ENCODE data around the gene ARHGEF39. TPM values are rescaled to one million over a fixed set of nuclear protein-coding genes. Genes with fewer than 3 reads are reported as not detected.

The ARHGEF39 gene
- total RNA-seq, result 10 to 100 TPM; 13.1 to 13.4 TPM

- H3K36me3 Mint-ChIP-seq, result peaks cover 25% of the 10 kb centered on the region
- peak within 1 kb of the TSS; percentile 87 for H3K27ac Mint-ChIP-seq
- H3K9me3 Mint-ChIP-seq, result peaks cover 5% of the 10 kb centered on the region
- peak within 1 kb of the TSS; percentile 91 for H3K4me3 Mint-ChIP-seq
- H3K4me1 Mint-ChIP-seq, result peaks cover 53% of the 10 kb centered on the region
- POLR2A ChIA-PET, result interaction anchor here (0.7 to 10.6 kb wide), 24 partner anchors 8 to 147 kb away, joined by 3 to 214 read pairs (median 5); partner anchors contain the start of genes CA9, CREB3, GBA2 and RGP1
- H3K27me3 Mint-ChIP-seq, result no peaks in the 10 kb centered on the region
- ATAC-seq (ENCODE audit: low read depth) (peak; percentile 87), DNase-seq (peak; percentile 87)
Observed at GRCh38 chr9:35664531-35665470, at the start of gene ARHGEF39. TSS of gene ARHGEF39 (minus strand) at chr9:35665195. CDS start at chr9:35665169, 26 bp downstream.

- POLR2A ChIA-PET, result interaction anchor here (0.6 kb wide), 1 partner anchor 9 kb away, joined by 3 read pairs; no protein-coding TSS in a partner anchor
- Mint-ChIP-seq H3K36me3 (peaks cover 34% of the 10 kb centered on the region), H3K27ac (no peak overlapping the region), H3K9me3 (no peaks in the 10 kb centered on the region), H3K27me3 (no peaks in the 10 kb centered on the region), H3K4me1 (no peaks in the 10 kb centered on the region), H3K4me3 (no peak overlapping the region)
- no peak for DNase-seq
- no peak for ATAC-seq (ENCODE audit: low read depth)
Observed at GRCh38 chr9:35714123-35714522, 49.1 kb upstream of the ARHGEF39 start.

- Mint-ChIP-seq H3K4me3 (no peak overlapping the region), H3K27ac (no peak overlapping the region), H3K36me3 (peaks cover 37% of the 10 kb centered on the region), H3K27me3 (no peaks in the 10 kb centered on the region), H3K9me3 (no peaks in the 10 kb centered on the region), H3K4me1 (no peaks in the 10 kb centered on the region)
- ATAC-seq (ENCODE audit: low read depth), result no peak
- DNase-seq, result no peak
- POLR2A ChIA-PET, result interaction anchor here (0.6 kb wide), 1 partner anchor 10 kb away, joined by 3 read pairs; no protein-coding TSS in a partner anchor
Observed at GRCh38 chr9:35713578-35713977, 48.6 kb upstream of the ARHGEF39 start.

GRCh38 chr9:35712762-35713400 lies 47.9 kb upstream of the ARHGEF39 start:
- peaks cover 40% of the 10 kb centered on the region for H3K36me3 Mint-ChIP-seq
- H3K4me3 Mint-ChIP-seq, result no peak overlapping the region
- ATAC-seq (ENCODE audit: low read depth), result no peak
- POLR2A ChIA-PET, result interaction anchor here (1.0 to 1.2 kb wide), 2 partner anchors 16 to 18 kb away, joined by 3 to 4 read pairs; no protein-coding TSS in a partner anchor
- no peaks in the 10 kb centered on the region for H3K4me1 Mint-ChIP-seq
- no peaks in the 10 kb centered on the region for H3K27me3 Mint-ChIP-seq
- DNase-seq, result no peak
- H3K27ac Mint-ChIP-seq, result no peak overlapping the region
- no peaks in the 10 kb centered on the region for H3K9me3 Mint-ChIP-seq

- POLR2A ChIA-PET, result interaction anchor here (1.0 to 1.2 kb wide), 2 partner anchors 17 to 19 kb away, joined by 3 to 4 read pairs; no protein-coding TSS in a partner anchor
- H3K4me1 Mint-ChIP-seq, result no peaks in the 10 kb centered on the region
- no peak overlapping the region for H3K27ac Mint-ChIP-seq
- H3K36me3 Mint-ChIP-seq, result peaks cover 46% of the 10 kb centered on the region
- no peak for DNase-seq
- no peaks in the 10 kb centered on the region for H3K9me3 Mint-ChIP-seq
- no peak for ATAC-seq (ENCODE audit: low read depth)
- H3K27me3 Mint-ChIP-seq, result no peaks in the 10 kb centered on the region
- H3K4me3 Mint-ChIP-seq, result no peak overlapping the region
Observed at GRCh38 chr9:35711501-35712428, 46.8 kb upstream of the ARHGEF39 start.

GRCh38 chr9:35710818-35711500 lies 46.0 kb upstream of the ARHGEF39 start:
- ATAC-seq (ENCODE audit: low read depth) (no peak), DNase-seq (no peak)
- no peaks in the 10 kb centered on the region for H3K4me1 Mint-ChIP-seq
- peaks cover 44% of the 10 kb centered on the region for H3K36me3 Mint-ChIP-seq
- POLR2A ChIA-PET, result no interaction called here
- no peaks in the 10 kb centered on the region for H3K27me3 Mint-ChIP-seq
- no peak overlapping the region for H3K4me3 Mint-ChIP-seq
- no peak overlapping the region for H3K27ac Mint-ChIP-seq
- no peaks in the 10 kb centered on the region for H3K9me3 Mint-ChIP-seq

- POLR2A ChIA-PET, result no interaction called here
- ATAC-seq (ENCODE audit: low read depth) (no peak), DNase-seq (no peak)
- H3K4me1 Mint-ChIP-seq, result no peaks in the 10 kb centered on the region
- H3K36me3 Mint-ChIP-seq, result peaks cover 51% of the 10 kb centered on the region
- H3K27ac Mint-ChIP-seq, result no peak overlapping the region
- no peaks in the 10 kb centered on the region for H3K9me3 Mint-ChIP-seq
- no peaks in the 10 kb centered on the region for H3K27me3 Mint-ChIP-seq
- H3K4me3 Mint-ChIP-seq, result no peak overlapping the region
Observed at GRCh38 chr9:35708146-35708545, 43.2 kb upstream of the ARHGEF39 start.

- Mint-ChIP-seq H3K27ac (no peak overlapping the region), H3K4me3 (no peak overlapping the region), H3K4me1 (no peaks in the 10 kb centered on the region), H3K36me3 (peaks cover 55% of the 10 kb centered on the region), H3K9me3 (no peaks in the 10 kb centered on the region), H3K27me3 (no peaks in the 10 kb centered on the region)
- POLR2A ChIA-PET, result no interaction called here
- ATAC-seq (ENCODE audit: low read depth), result no peak
- no peak for DNase-seq
Observed at GRCh38 chr9:35706951-35707350, 42.0 kb upstream of the ARHGEF39 start.

- H3K27me3 Mint-ChIP-seq, result no peaks in the 10 kb centered on the region
- H3K36me3 Mint-ChIP-seq, result peaks cover 52% of the 10 kb centered on the region
- peak; percentile 22 for ATAC-seq (ENCODE audit: low read depth)
- no peaks in the 10 kb centered on the region for H3K9me3 Mint-ChIP-seq
- no peaks in the 10 kb centered on the region for H3K4me1 Mint-ChIP-seq
- no peak for DNase-seq
- H3K27ac Mint-ChIP-seq, result no peak overlapping the region
- POLR2A ChIA-PET, result no interaction called here
- no peak overlapping the region for H3K4me3 Mint-ChIP-seq
Observed at GRCh38 chr9:35705836-35706430, 40.9 kb upstream of the ARHGEF39 start.

GRCh38 chr9:35705372-35705771 lies 40.4 kb upstream of the ARHGEF39 start:
- no peak for ATAC-seq (ENCODE audit: low read depth)
- H3K36me3 Mint-ChIP-seq, result peaks cover 47% of the 10 kb centered on the region
- no peak overlapping the region for H3K27ac Mint-ChIP-seq
- POLR2A ChIA-PET, result interaction anchor here (1.3 kb wide), 1 partner anchor 9 kb away, joined by 3 read pairs; no protein-coding TSS in a partner anchor
- no peaks in the 10 kb centered on the region for H3K4me1 Mint-ChIP-seq
- DNase-seq, result no peak
- no peaks in the 10 kb centered on the region for H3K9me3 Mint-ChIP-seq
- H3K4me3 Mint-ChIP-seq, result no peak overlapping the region
- no peaks in the 10 kb centered on the region for H3K27me3 Mint-ChIP-seq

- no peaks in the 10 kb centered on the region for H3K4me1 Mint-ChIP-seq
- H3K27me3 Mint-ChIP-seq, result no peaks in the 10 kb centered on the region
- H3K27ac Mint-ChIP-seq, result no peak overlapping the region
- POLR2A ChIA-PET, result interaction anchor here (1.3 kb wide), 1 partner anchor 8 kb away, joined by 3 read pairs; no protein-coding TSS in a partner anchor
- peaks cover 41% of the 10 kb centered on the region for H3K36me3 Mint-ChIP-seq
- no peak overlapping the region for H3K4me3 Mint-ChIP-seq
- no peak for DNase-seq
- no peaks in the 10 kb centered on the region for H3K9me3 Mint-ChIP-seq
- ATAC-seq (ENCODE audit: low read depth), result no peak
Observed at GRCh38 chr9:35703906-35704672, 39.1 kb upstream of the ARHGEF39 start.

Measured in activated naive CD8-positive, alpha-beta T cell treated with anti-CD3 and anti-CD28 coated beads, Interleukin-2, amount 10 ng/mL, durations not matched to agents 7 days and 5 days (primary cell).